Neuron (in vitro differentiated cells): ENCODE data around the gene CHP2.

ENCODE experiments used
- H2AFZ ChIP-seq: one replicate; pipeline ENCODE4 v1.6.1; 2013; ENCODE audit warnings: low read depth, mild to moderate bottlenecking, inconsistent platforms, low read length, moderate library complexity
- H3K27me3 ChIP-seq: one replicate; pipeline ENCODE4 v1.6.1; 2013; ENCODE audit warnings: low read length; ENCODE audit not compliant: insufficient read depth
- H3K36me3 ChIP-seq: one replicate; pipeline ENCODE4 v1.6.1; 2013; ENCODE audit warnings: low read length; ENCODE audit not compliant: insufficient read depth
- H3K4me1 ChIP-seq: one replicate; pipeline ENCODE4 v1.6.1; 2013; ENCODE audit warnings: low read length; ENCODE audit not compliant: insufficient read depth
- H3K4me3 ChIP-seq: 2 replicates; pipeline ENCODE4 v1.5.1; 2013; ENCODE audit warnings: mild to moderate bottlenecking, low read length, moderate library complexity
- H3K9me3 ChIP-seq: one replicate; pipeline ENCODE4 v1.6.1; 2013; ENCODE audit warnings: low read length

CHP2 gene

DNA sequence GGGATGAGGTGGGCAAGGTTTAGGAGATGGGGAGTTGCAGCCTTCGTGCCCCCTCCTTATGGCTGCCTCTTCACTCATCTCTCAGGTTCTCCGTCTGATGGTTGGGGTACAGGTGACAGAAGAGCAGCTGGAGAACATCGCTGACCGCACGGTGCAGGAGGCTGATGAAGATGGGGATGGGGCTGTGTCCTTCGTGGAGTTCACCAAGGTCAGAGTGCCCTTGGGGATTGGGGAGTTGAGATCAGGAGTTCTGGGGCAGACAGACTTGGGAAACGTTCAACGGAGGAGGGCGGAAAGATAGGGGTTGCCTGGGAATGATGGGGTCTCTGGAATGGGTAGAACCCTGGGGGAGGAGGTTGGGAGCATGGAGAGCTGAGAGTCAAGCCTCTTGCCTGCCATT is 2.3 kb downstream of the CHP2 start:
- Histone ChIP-seq H2AFZ (no peak overlapping the region), H3K4me1 (no peaks in the 10 kb centered on the region), H3K27me3 (peaks cover 32% of the 10 kb centered on the region), H3K9me3 (peaks cover 3% of the 10 kb centered on the region), H3K36me3 (no peaks in the 10 kb centered on the region), H3K4me3 (no peak overlapping the region)

DNA sequence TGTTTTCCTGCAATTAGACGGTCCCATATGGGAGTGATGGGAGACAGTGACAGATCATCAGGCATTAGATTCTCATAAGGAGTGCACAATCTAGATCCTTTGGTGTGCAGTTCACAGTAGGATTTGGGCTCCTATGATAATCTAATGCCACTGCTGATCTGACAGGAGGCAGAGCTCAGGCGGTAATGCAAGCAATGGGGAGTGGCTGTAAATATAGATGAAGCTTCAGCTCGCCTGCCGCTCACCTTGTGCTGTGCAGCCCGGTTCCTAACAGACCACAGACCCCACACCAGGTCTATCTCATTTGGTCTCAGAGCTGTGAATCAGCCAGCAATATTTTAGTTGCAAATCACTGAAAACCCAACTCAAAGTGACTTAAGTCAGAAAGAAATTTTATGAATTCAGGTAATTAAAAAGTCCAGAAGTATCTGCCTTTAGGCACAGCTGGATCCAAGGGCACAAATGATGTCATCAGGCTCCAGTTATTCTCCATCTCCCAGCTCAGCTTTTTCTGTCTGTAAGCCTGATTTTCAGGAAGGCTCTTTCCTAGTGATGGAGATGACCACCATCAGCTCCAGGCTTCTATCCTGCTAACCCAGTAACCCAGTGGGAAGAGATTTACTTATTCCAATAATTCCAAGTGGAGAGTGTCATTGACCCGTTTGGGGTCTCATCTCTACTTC is 3.3 kb downstream of the CHP2 start:
- H3K9me3 ChIP-seq: peaks cover 3% of the 10 kb centered on the region
- no peak overlapping the region for H3K4me3 ChIP-seq
- H3K36me3 ChIP-seq: no peaks in the 10 kb centered on the region
- H3K4me1 ChIP-seq: no peaks in the 10 kb centered on the region
- peaks cover 32% of the 10 kb centered on the region for H3K27me3 ChIP-seq
- H2AFZ ChIP-seq: no peak overlapping the region

DNA sequence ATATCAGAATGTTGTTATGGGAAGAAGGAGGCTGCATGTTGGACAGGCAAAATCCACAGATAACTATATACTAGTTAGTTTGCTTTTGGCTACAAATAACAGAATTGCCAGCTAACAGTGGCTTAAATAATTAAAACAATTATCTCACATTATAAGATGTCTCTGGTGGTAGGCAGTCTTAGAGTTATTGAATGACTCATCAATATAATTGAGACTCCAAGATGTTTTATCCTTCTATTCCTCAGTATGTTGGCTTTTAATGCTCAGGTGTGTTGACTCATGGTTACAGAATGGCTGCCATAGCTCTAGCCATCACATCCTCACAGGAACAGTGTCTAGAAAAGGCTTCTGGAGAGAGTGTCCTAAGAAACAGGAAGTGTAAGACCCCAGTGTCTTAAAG is 11.1 kb downstream of the CHP2 start:
- H3K4me1 ChIP-seq: no peaks in the 10 kb centered on the region
- H3K36me3 ChIP-seq: no peaks in the 10 kb centered on the region
- no peak overlapping the region for H2AFZ ChIP-seq
- no peaks in the 10 kb centered on the region for H3K9me3 ChIP-seq
- no peak overlapping the region for H3K4me3 ChIP-seq
- no peaks in the 10 kb centered on the region for H3K27me3 ChIP-seq

DNA sequence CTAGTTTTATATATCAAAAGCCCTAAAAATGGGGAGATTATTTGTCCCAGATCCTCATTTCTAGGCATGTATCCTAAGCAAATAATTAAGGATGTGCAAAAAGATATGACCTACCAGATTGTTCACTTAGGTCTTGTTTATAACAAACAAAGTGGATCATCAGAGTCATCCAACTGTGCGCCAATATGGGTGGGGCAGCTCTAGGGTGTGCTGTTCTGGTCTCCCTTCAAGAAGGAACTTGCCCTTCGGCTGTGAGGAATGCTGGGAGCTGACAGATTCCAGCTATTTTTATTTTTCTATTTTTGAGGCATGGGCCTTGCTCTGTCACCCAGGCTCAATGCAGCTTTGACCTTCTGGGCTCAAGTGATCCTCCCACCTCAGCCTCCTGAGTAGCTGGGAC is 13.8 kb downstream of the CHP2 start:
- Histone ChIP-seq H2AFZ (no peak overlapping the region), H3K4me3 (no peak overlapping the region), H3K4me1 (no peaks in the 10 kb centered on the region), H3K27me3 (no peaks in the 10 kb centered on the region), H3K36me3 (no peaks in the 10 kb centered on the region), H3K9me3 (no peaks in the 10 kb centered on the region)

DNA sequence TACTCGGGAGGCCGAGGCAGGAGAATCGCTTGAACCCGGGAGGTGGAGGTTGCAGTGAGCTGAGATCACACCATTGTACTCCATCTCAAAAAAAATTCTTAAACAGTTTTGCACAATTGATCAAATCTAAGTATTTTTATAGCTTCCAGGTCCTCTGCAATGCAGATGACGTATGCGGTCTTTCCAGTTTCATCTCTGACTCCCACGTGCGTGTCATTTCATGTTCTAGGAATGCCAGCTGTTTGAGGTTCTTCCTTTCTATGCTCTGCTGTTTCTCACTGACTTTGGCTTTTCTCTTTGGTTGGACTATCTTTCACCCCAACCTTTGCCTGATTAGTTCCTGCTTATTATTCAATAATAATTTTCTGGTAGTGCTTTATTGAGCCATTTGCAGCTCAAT is 16.2 kb downstream of the CHP2 start:
- H2AFZ ChIP-seq: no peak overlapping the region
- no peaks in the 10 kb centered on the region for H3K36me3 ChIP-seq
- H3K9me3 ChIP-seq: no peaks in the 10 kb centered on the region
- no peaks in the 10 kb centered on the region for H3K4me1 ChIP-seq
- no peak overlapping the region for H3K4me3 ChIP-seq
- no peaks in the 10 kb centered on the region for H3K27me3 ChIP-seq

DNA sequence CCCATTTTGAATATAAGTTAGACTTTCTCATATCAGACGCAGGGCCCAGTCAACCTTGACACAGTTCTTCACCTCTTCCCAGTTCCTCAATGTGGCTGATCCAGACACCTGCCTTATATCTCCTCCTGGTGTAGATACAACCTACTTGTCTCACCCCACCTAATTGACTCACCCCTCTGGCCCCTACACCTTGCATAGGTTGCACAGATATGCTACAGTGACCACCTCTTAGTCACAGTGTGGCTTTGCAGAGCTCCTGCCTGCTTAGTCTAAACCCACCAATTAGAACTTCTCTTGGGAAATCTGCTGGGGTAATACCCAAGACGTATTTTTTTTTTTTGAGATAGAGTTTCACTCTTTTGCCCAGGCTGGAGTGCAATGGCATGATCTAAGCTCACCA is 16.8 kb downstream of the CHP2 start:
- Histone ChIP-seq H3K27me3 (no peaks in the 10 kb centered on the region), H3K36me3 (no peaks in the 10 kb centered on the region), H3K4me3 (no peak overlapping the region), H3K4me1 (no peaks in the 10 kb centered on the region), H3K9me3 (no peaks in the 10 kb centered on the region), H2AFZ (no peak overlapping the region)

DNA sequence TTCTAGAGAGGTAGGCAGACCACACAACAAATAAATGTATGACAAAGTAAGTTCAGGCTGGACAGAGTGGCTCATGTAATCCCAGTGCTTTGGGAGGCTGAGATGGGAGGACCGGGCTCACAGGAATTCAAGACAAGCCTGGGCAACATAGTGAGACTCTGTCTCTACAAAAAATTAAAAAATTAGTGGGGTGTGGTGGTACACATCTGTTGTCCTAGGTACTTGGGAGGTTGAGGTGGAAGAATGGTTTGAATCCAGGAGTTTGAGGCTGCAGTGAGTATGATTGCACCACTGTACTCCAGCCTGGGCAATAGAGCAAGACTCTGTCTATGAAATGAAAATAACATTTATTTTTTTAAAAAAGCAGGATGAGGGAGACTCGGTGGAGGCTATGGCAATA is 18.5 kb downstream of the CHP2 start:
- Histone ChIP-seq H3K4me1 (no peaks in the 10 kb centered on the region), H2AFZ (no peak overlapping the region), H3K9me3 (no peaks in the 10 kb centered on the region), H3K36me3 (no peaks in the 10 kb centered on the region), H3K27me3 (no peaks in the 10 kb centered on the region), H3K4me3 (no peak overlapping the region)

DNA sequence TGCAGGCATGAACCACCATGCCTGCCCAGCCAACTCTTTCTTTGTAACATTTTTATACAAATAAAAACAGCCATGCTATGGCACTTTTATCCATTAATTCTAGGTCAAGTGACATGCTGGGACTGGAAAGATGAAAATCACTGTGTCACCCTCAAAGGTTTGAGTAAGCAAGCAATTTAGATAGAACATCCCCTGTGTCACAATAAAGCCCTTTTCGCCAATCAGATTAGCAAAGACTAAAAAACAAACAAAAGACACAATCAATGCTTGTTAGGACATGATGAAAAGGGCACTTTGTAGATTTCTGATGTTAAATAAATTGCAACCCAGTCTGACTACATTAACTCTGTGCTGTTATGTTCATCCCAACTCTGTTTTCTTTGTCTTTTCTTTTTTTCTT is 26.4 kb downstream of the CHP2 start:
- H3K4me1 ChIP-seq: no peaks in the 10 kb centered on the region

DNA sequence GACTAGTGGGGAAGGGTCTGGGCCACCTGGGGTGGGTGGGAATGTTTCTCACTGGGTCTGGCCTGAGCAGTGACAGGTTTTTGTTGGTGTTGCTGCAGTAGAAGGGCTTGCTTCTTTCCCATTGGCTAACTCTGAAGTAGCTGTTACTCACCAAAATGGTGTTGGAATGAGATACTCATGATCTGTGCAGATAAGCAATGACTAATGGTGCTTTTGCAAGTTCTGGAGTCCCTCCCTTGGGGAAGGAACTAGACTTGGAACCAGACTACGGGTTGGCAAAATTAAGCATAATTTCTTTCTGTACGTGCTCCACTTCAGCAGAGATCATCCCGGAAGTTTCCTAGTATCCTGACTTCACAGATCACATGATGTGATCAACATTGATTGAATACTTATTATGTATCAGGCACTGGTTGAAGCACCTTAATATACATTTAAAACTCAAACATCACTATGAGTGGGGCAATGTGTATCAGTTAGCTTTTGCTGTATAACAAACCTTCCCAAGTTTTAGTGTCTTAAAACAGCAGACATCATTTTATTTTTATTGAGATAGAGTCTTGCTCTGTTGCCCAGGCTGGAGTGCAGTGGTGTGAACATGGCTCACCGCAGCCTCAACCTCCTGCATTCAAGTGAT is 30.1 kb downstream of the CHP2 start:
- no peaks in the 10 kb centered on the region for H3K27me3 ChIP-seq
- no peak overlapping the region for H2AFZ ChIP-seq
- no peak overlapping the region for H3K4me3 ChIP-seq
- H3K9me3 ChIP-seq: no peaks in the 10 kb centered on the region
- H3K36me3 ChIP-seq: no peaks in the 10 kb centered on the region
- no peaks in the 10 kb centered on the region for H3K4me1 ChIP-seq

More for the DNA sequence above, 26.4 kb downstream of the CHP2 start:
- H3K36me3 ChIP-seq: no peaks in the 10 kb centered on the region
- no peaks in the 10 kb centered on the region for H3K27me3 ChIP-seq
- no peak overlapping the region for H2AFZ ChIP-seq
- H3K9me3 ChIP-seq: no peaks in the 10 kb centered on the region
- no peak overlapping the region for H3K4me3 ChIP-seq

DNA sequence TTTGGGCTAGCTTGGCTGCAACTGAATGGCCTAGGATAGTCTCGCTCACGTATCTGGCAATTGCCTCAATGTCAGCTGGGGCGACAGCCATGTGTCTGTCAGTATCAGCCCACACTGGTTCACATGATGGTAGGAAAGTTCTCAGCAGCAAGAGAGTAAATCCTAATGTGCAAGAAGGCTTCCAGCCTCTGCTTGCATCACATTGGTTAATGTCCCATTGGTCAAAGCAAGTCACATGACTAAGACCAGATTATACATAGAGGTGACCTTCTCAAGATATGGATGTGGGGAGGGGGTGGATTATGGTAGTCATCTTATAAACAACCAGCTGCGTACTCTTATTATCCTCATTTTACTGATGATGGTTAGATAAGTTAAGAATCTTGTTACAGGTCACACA is 31.0 kb downstream of the CHP2 start:
- Histone ChIP-seq H3K36me3 (no peaks in the 10 kb centered on the region), H3K4me3 (no peak overlapping the region), H3K4me1 (no peaks in the 10 kb centered on the region), H2AFZ (no peak overlapping the region), H3K27me3 (no peaks in the 10 kb centered on the region), H3K9me3 (no peaks in the 10 kb centered on the region)

DNA sequence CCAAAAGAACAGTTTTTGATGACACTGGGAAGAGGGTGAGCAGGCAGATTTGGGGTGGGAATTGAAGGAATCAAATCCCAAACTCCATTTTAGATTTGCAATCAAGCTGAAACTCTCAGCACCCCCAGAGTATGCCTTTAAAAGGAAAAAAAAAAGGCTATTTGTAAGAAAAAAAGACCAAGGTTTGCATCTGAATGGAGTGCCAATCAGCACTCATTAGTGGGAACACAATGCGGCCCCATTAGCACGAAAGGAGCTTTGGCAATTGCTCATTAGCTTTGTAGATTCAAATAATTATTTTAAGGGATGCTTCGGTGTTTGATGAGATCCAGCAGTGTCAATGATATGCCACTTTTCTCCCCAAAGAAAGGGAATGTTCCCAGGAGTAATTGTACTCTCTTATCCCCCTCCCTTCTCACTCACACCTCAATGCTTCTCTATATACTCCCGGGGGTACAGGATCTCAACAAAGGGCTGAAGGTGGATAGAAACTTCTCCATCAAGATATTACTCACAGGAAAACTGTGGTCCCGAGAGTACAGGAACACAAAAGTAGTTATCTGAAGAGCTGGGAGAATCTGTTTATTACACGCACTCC is 32.2 kb downstream of the CHP2 start:
- Histone ChIP-seq H3K36me3 (no peaks in the 10 kb centered on the region), H3K9me3 (no peaks in the 10 kb centered on the region), H3K4me3 (no peak overlapping the region), H3K27me3 (no peaks in the 10 kb centered on the region), H2AFZ (no peak overlapping the region), H3K4me1 (no peaks in the 10 kb centered on the region)

DNA sequence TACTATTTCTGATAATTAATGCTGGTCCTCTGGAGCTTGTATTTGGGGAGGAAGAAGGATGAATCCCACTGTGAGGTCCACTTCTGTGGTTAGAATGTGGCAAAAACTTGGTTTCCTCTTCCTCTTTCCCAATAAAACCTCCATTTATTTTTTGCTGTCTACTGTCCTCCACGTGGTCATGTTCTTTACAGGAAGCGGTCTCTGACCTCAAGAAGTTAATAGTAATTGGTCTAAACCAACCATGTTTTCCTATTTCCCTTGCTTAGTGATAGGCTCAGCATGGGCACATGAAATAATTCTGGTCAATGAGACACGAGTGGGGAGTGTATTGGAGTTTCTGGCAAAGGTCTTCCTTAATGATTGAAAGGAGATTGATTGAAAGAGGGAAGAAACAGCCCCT is 33.9 kb downstream of the CHP2 start:
- H3K27me3 ChIP-seq: no peaks in the 10 kb centered on the region
- H2AFZ ChIP-seq: no peak overlapping the region
- no peaks in the 10 kb centered on the region for H3K4me1 ChIP-seq
- H3K36me3 ChIP-seq: no peaks in the 10 kb centered on the region
- H3K9me3 ChIP-seq: no peaks in the 10 kb centered on the region
- H3K4me3 ChIP-seq: no peak overlapping the region

DNA sequence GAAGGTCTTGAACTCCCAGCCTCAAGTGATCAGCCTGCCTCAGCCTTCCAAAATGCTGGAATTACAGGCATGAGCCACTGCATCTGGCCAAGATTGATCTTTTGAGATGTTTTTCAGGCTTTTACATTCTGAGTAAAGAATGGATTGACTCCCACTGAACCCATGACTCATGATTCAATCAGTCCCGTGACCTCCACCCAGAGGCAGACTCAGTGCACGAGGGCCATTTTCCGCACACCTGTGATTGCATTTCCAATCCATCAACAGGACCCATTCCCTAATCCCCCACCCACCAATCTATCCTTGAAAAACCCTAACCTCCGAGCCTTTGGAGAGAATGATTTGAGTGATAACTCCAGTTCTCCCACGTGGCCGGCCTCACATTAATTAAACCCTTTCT is 40.6 kb downstream of the CHP2 start:
- Histone ChIP-seq H3K36me3 (no peaks in the 10 kb centered on the region), H3K9me3 (no peaks in the 10 kb centered on the region), H3K4me3 (no peak overlapping the region), H2AFZ (no peak overlapping the region), H3K4me1 (no peaks in the 10 kb centered on the region), H3K27me3 (no peaks in the 10 kb centered on the region)
